PC-9 (cell line): Measurements from ENCODE around the gene ITPKA. TPM values are rescaled to one million over a fixed set of nuclear protein-coding genes. Genes with fewer than 3 reads are reported as not detected.

Experiments used
- BruUV-seq: library from RNA; stranded (reverse); fragments of 400-500 nt; replicated peaks from 2 replicates; lab custom pipeline; 2021; lab: Mats Ljungman, UMichigan
- CTCF ChIA-PET: fragments of 300-600 bp; sonication (Branson Sonifier 250); formaldehyde crosslinking; loops from one replicate; lab custom pipeline; 2022; ENCODE audit warnings: antibody characterized with exemption; lab: Charles Lee
- POLR2A ChIA-PET: fragments of 300-600 bp; sonication (Branson Sonifier 250); formaldehyde crosslinking; loops from one replicate; lab custom pipeline; 2022; ENCODE audit warnings: antibody characterized with exemption; ENCODE audit not compliant: unreplicated experiment; lab: Charles Lee
- DNase-seq, 2 experiments: peaks; one replicate each; pipeline versions ENCODE4 v3.0.0 to v3.0.0-alpha.2; 2015 to 2022; ENCODE audit warnings: mixed read lengths in 1 of 2
- H2AFZ ChIP-seq: fragments of 200-600 bp; sonication (generic); 2 replicates; pipeline ENCODE4 v1.8.1; 2017; ENCODE audit warnings: antibody characterized with exemption
- H3F3A ChIP-seq: fragments of 200-600 bp; sonication (generic); 2 replicates; pipeline ENCODE4 v1.8.1; 2017; ENCODE audit warnings: antibody characterized with exemption, mild to moderate bottlenecking, low read depth; ENCODE audit not compliant: insufficient read depth
- H3K27ac ChIP-seq: fragments of 200-600 bp; sonication (generic); 2 replicates; pipeline ENCODE4 v1.6.1; 2016; ENCODE audit warnings: mixed run types
- H3K27me3 ChIP-seq: fragments of 200-600 bp; sonication (generic); 2 replicates; pipeline ENCODE4 v1.6.1; 2016; ENCODE audit warnings: low read depth, mixed run types; ENCODE audit not compliant: insufficient read depth
- H3K36me3 ChIP-seq: fragments of 200-600 bp; sonication (generic); 2 replicates; pipeline ENCODE4 v1.6.1; 2016; ENCODE audit warnings: low read depth, mixed run types
- H3K4me1 ChIP-seq: fragments of 200-600 bp; sonication (generic); replicated peaks from 2 replicates; pipeline ENCODE4 v1.6.1; 2016; ENCODE audit warnings: mixed run types; ENCODE audit not compliant: insufficient read depth
- H3K4me2 ChIP-seq: fragments of 200-600 bp; sonication (generic); 2 replicates; pipeline ENCODE4 v1.6.1; 2017; ENCODE audit warnings: mixed run types
- H3K4me3 ChIP-seq: fragments of 200-600 bp; sonication (generic); 2 replicates; pipeline ENCODE4 v1.6.1; 2016; ENCODE audit warnings: mixed run types
- H3K79me2 ChIP-seq: fragments of 200-600 bp; sonication (generic); 2 replicates; pipeline ENCODE4 v1.6.1; 2017; ENCODE audit warnings: low read depth, mixed run types
- H3K9me2 ChIP-seq: fragments of 200-600 bp; sonication (generic); 2 replicates; pipeline ENCODE4 v1.8.1; 2017; ENCODE audit warnings: mild to moderate bottlenecking; ENCODE audit not compliant: insufficient read depth
- H3K9me3 ChIP-seq: fragments of 200-600 bp; sonication (generic); 2 replicates; pipeline ENCODE4 v1.8.1; 2016; ENCODE audit warnings: low read depth; ENCODE audit not compliant: insufficient read depth
- H4K20me1 ChIP-seq: fragments of 200-600 bp; sonication (generic); 2 replicates; pipeline ENCODE4 v1.8.1; 2017; ENCODE audit not compliant: insufficient read depth
- CTCF ChIP-seq: fragments of 200-600 bp; sonication (generic); conservative IDR thresholded peaks from 2 replicates; pipeline ENCODE4 v1.6.1; 2017; ENCODE audit warnings: mixed run types, antibody characterized with exemption, mild to moderate bottlenecking, moderate library complexity
- EZH2 ChIP-seq: fragments of 200-600 bp; sonication (generic); IDR thresholded peaks from 2 replicates; pipeline ENCODE4 v1.8.0; 2017; ENCODE audit warnings: antibody characterized with exemption, low read depth
- intact Hi-C: fragments of 100-400 bp; cut with micrococcal nuclease; formaldehyde crosslinking; loops from one replicate; pipeline ENCODE4 v1.10.0; 2022; ENCODE audit not compliant: unreplicated experiment
- total RNA-seq: library from RNA; stranded (reverse); gene quantifications from 2 replicates; pipeline ENCODE4 v1.2.3, GENCODE V29; 2021

ITPKA gene
- total RNA-seq, 1 experiment from 2014 or later = 5.3 TPM

GRCh38 chr15:41503669-41504010, 10.0 kb downstream of the ITPKA start:
- H3K36me3 ChIP-seq = no peaks in the 10 kb centered on the region
- no peaks in the 10 kb centered on the region for H3K27me3 ChIP-seq
- intact Hi-C loops = no loop called here
- no peak overlapping the region for H3K4me3 ChIP-seq
- TF ChIP-seq CTCF (no peak), EZH2 (no peak)
- no peaks in the 10 kb centered on the region for H3K9me3 ChIP-seq
- no peak for DNase-seq
- H3F3A ChIP-seq = no peaks in the 10 kb centered on the region
- no peaks in the 10 kb centered on the region for H3K9me2 ChIP-seq
- no peak overlapping the region for H3K4me2 ChIP-seq
- BruUV-seq = no TSS peak
- no peak overlapping the region for H2AFZ ChIP-seq
- POLR2A ChIA-PET = no interaction called here
- H3K4me1 ChIP-seq = no peaks in the 10 kb centered on the region
- H4K20me1 ChIP-seq = no peaks in the 10 kb centered on the region
- no peak overlapping the region for H3K27ac ChIP-seq
- CTCF ChIA-PET = no interaction called here
- H3K79me2 ChIP-seq = no peaks in the 10 kb centered on the region

GRCh38 chr15:41504751-41505492, 11.2 kb downstream of the ITPKA start:
- intact Hi-C loops = no loop called here
- ChIA-PET CTCF (no interaction called here), POLR2A (no interaction called here)
- Histone ChIP-seq H2AFZ (no peak overlapping the region), H3K27ac (no peak overlapping the region), H4K20me1 (no peaks in the 10 kb centered on the region), H3K9me2 (no peaks in the 10 kb centered on the region), H3F3A (no peaks in the 10 kb centered on the region), H3K36me3 (no peaks in the 10 kb centered on the region), H3K4me3 (no peak overlapping the region), H3K79me2 (no peaks in the 10 kb centered on the region), H3K4me1 (no peaks in the 10 kb centered on the region), H3K4me2 (no peak overlapping the region), H3K27me3 (no peaks in the 10 kb centered on the region), H3K9me3 (no peaks in the 10 kb centered on the region)
- DNase-seq = no peak
- no TSS peak for BruUV-seq
- TF ChIP-seq EZH2 (no peak), CTCF (no peak)

GRCh38 chr15:41505776-41506175, 12.1 kb downstream of the ITPKA start:
- no peaks in the 10 kb centered on the region for H3K4me1 ChIP-seq
- no peaks in the 10 kb centered on the region for H3K9me2 ChIP-seq
- no peaks in the 10 kb centered on the region for H3K27me3 ChIP-seq
- POLR2A ChIA-PET = interaction anchor here (0.5 kb wide), 1 partner anchor 95 kb away, joined by 4 read pairs; no protein-coding TSS in a partner anchor
- no peak overlapping the region for H3K27ac ChIP-seq
- no TSS peak for BruUV-seq
- no peaks in the 10 kb centered on the region for H3K79me2 ChIP-seq
- no peaks in the 10 kb centered on the region for H3F3A ChIP-seq
- TF ChIP-seq EZH2 (no peak), CTCF (no peak)
- H4K20me1 ChIP-seq = no peaks in the 10 kb centered on the region
- no peak for DNase-seq
- no peak overlapping the region for H3K4me3 ChIP-seq
- H3K36me3 ChIP-seq = no peaks in the 10 kb centered on the region
- H2AFZ ChIP-seq = no peak overlapping the region
- CTCF ChIA-PET = no interaction called here
- no peaks in the 10 kb centered on the region for H3K9me3 ChIP-seq
- intact Hi-C loops = no loop called here
- H3K4me2 ChIP-seq = no peak overlapping the region
